IMR-90 (cell line): ENCODE results near the gene SCGB1A1. TPM values are rescaled to one million over a fixed set of nuclear protein-coding genes. Genes with fewer than 3 reads are reported as not detected.

Experiments used
- ATAC-seq: fragments of 200-7000 bp; cut with Tn5 transposase; 2 replicates; pipeline ENCODE4 v1.9.1; 2020; ENCODE audit warnings: low read depth, mild to moderate bottlenecking, moderate library complexity
- BruUV-seq: library from RNA; stranded (reverse); fragments of 400-500 nt; replicated peaks from 2 replicates; lab custom pipeline; 2021; lab: Mats Ljungman, UMichigan
- CTCF ChIA-PET: fragments of 300-600 bp; formaldehyde crosslinking; extraction: SDS; loops from one replicate; lab custom pipeline; 2021; ENCODE audit warnings: antibody characterized with exemption; lab: Yijun Ruan, JAX
- POLR2A ChIA-PET: fragments of 300-600 bp; sonication (Branson Sonifier 250); formaldehyde crosslinking; loops from one replicate; lab custom pipeline; 2022; ENCODE audit warnings: antibody characterized with exemption; ENCODE audit not compliant: unreplicated experiment; lab: Charles Lee
- DNase-seq: peaks from one replicate; pipeline ENCODE4 v3.0.0; 2013
- H2AFZ ChIP-seq: replicated peaks from 2 replicates; pipeline ENCODE3; 2013; ENCODE audit warnings: low read length, mild to moderate bottlenecking; ENCODE audit not compliant: poor library complexity
- H2AK5ac ChIP-seq: 2 replicates; pipeline ENCODE4 v1.6.1; 2013; ENCODE audit warnings: low read depth, low read length, inconsistent platforms
- H2AK9ac ChIP-seq: replicated peaks from 2 replicates; pipeline ENCODE3; 2013; ENCODE audit warnings: mild to moderate bottlenecking, low read depth, low read length, moderate library complexity; ENCODE audit not compliant: poor library complexity
- H2BK120ac ChIP-seq: 2 replicates; pipeline ENCODE4 v1.6.1; 2013; ENCODE audit warnings: low read depth, low read length, inconsistent platforms
- H2BK15ac ChIP-seq: 3 replicates; pipeline ENCODE4 v1.6.1; 2013; ENCODE audit warnings: low read depth, low read length, inconsistent platforms
- H2BK20ac ChIP-seq: 2 replicates; pipeline ENCODE4 v1.6.1; 2013; ENCODE audit warnings: low read depth, mild to moderate bottlenecking, inconsistent platforms, low read length, moderate library complexity
- H2BK5ac ChIP-seq: 2 replicates; pipeline ENCODE4 v1.6.1; 2013; ENCODE audit warnings: mild to moderate bottlenecking, low read depth, low read length, inconsistent platforms; ENCODE audit not compliant: poor library complexity, severe bottlenecking
- H3K14ac ChIP-seq: replicated peaks from 2 replicates; pipeline ENCODE4 v1.6.1; 2013; ENCODE audit warnings: low read depth, low read length, inconsistent platforms
- H3K18ac ChIP-seq: 2 replicates; pipeline ENCODE4 v1.6.1; 2013; ENCODE audit warnings: low read depth, low read length, control low read depth
- H3K23ac ChIP-seq: 2 replicates; pipeline ENCODE4 v1.6.1; 2013; ENCODE audit warnings: low read depth, low read length, inconsistent platforms
- H3K27ac ChIP-seq: 2 replicates; pipeline ENCODE4 v1.5.1; 2013; ENCODE audit warnings: mild to moderate bottlenecking, control low read depth, low read length; ENCODE audit not compliant: insufficient read depth
- H3K27me3 ChIP-seq: 2 replicates; pipeline ENCODE4 v1.6.1; 2013; ENCODE audit warnings: low read length; ENCODE audit not compliant: control insufficient read depth, insufficient read depth
- H3K36me3 ChIP-seq: 2 replicates; pipeline ENCODE4 v1.6.1; 2013; ENCODE audit warnings: low read length, mixed read lengths; ENCODE audit not compliant: control insufficient read depth, insufficient read depth
- H3K4ac ChIP-seq: 2 replicates; pipeline ENCODE4 v1.6.1; 2013; ENCODE audit warnings: low read depth, low read length, inconsistent platforms
- H3K4me1 ChIP-seq: 2 replicates; pipeline ENCODE4 v1.6.1; 2013; ENCODE audit warnings: low read length, mixed read lengths; ENCODE audit not compliant: control insufficient read depth, insufficient read depth
- H3K4me2 ChIP-seq: 2 replicates; pipeline ENCODE4 v1.6.1; 2013; ENCODE audit warnings: low read depth, mild to moderate bottlenecking, control low read depth, low read length, moderate library complexity
- H3K4me3 ChIP-seq: 2 replicates; pipeline ENCODE4 v1.5.1; 2013; ENCODE audit warnings: low read depth, mild to moderate bottlenecking, control low read depth, low read length, moderate library complexity; ENCODE audit not compliant: insufficient read depth
- H3K56ac ChIP-seq: 2 replicates; pipeline ENCODE4 v1.6.1; 2013; ENCODE audit warnings: low read length, inconsistent platforms; ENCODE audit not compliant: insufficient read depth; ENCODE audit errors: extremely low read depth
- H3K79me1 ChIP-seq, 2 experiments: 2 replicates each; pipeline ENCODE4 v1.6.1; 2013; ENCODE audit warnings: low read length in 2 of 2, inconsistent platforms in 1 of 2, low read depth in 1 of 2
- H3K9ac ChIP-seq: 2 replicates; pipeline ENCODE4 v1.6.1; 2013; ENCODE audit warnings: low read depth, low read length, control low read depth
- H3K9me1 ChIP-seq: 2 replicates; pipeline ENCODE4 v1.6.1; 2013; ENCODE audit warnings: low read length, inconsistent platforms; ENCODE audit not compliant: insufficient read depth
- H3K9me3 ChIP-seq: 2 replicates; pipeline ENCODE4 v1.6.1; 2013; ENCODE audit warnings: low read length; ENCODE audit not compliant: control insufficient read depth, insufficient read depth
- H4K20me1 ChIP-seq: 2 replicates; pipeline ENCODE4 v1.6.1; 2013; ENCODE audit warnings: low read length, inconsistent platforms; ENCODE audit not compliant: insufficient read depth
- H4K5ac ChIP-seq: 2 replicates; pipeline ENCODE4 v1.6.1; 2013; ENCODE audit warnings: mild to moderate bottlenecking, low read depth, low read length, control low read depth
- H4K8ac ChIP-seq, 2 experiments: 2 replicates each; pipeline ENCODE4 v1.6.1; 2013; ENCODE audit warnings: low read depth in 2 of 2, low read length in 2 of 2, control low read depth in 1 of 2, inconsistent platforms in 1 of 2
- H4K91ac ChIP-seq: 2 replicates; pipeline ENCODE4 v1.6.1; 2013; ENCODE audit warnings: low read depth, low read length, inconsistent platforms; ENCODE audit not compliant: insufficient read depth
- BHLHE40 ChIP-seq: fragments of 150-350 bp; IDR thresholded peaks from 2 replicates; pipeline ENCODE4 v1.6.1; 2016; ENCODE audit warnings: mild to moderate bottlenecking, low read depth, low read length
- CHD1 ChIP-seq: IDR thresholded peaks from 2 replicates; pipeline ENCODE4 v1.6.1; 2012; ENCODE audit warnings: low read depth, low read length, improper control_type of control experiment
- CTCF ChIP-seq: conservative IDR thresholded peaks from 2 replicates; pipeline ENCODE4 v1.5.1; 2012; ENCODE audit warnings: mild to moderate bottlenecking, low read depth, low read length, improper control_type of control experiment
- FOS ChIP-seq: fragments of 150-350 bp; IDR thresholded peaks from 2 replicates; pipeline ENCODE4 v1.6.1; 2016; ENCODE audit warnings: low read depth, low read length
- MAFK ChIP-seq: IDR thresholded peaks from 2 replicates; pipeline ENCODE4 v1.6.1; 2012; ENCODE audit warnings: low read depth, low read length, improper control_type of control experiment
- MAZ ChIP-seq: IDR thresholded peaks from 2 replicates; pipeline ENCODE4 v1.6.1; 2012; ENCODE audit warnings: low read depth, mild to moderate bottlenecking, low read length, improper control_type of control experiment, moderate library complexity, borderline replicate concordance
- MXI1 ChIP-seq: IDR thresholded peaks from 2 replicates; pipeline ENCODE4 v1.6.1; 2012; ENCODE audit warnings: low read depth, mild to moderate bottlenecking, low read length, moderate library complexity, borderline replicate concordance
- NFE2L2 ChIP-seq: fragments of 150-350 bp; IDR thresholded peaks from 2 replicates; pipeline ENCODE4 v1.6.1; 2016; ENCODE audit warnings: low read depth, mild to moderate bottlenecking, low read length
- POLR2A ChIP-seq: IDR thresholded peaks from 2 replicates; pipeline ENCODE4 v1.6.1; 2012; ENCODE audit warnings: mild to moderate bottlenecking, low read depth, low read length
- RAD21 ChIP-seq: IDR thresholded peaks from 2 replicates; pipeline ENCODE4 v1.6.1; 2012; ENCODE audit warnings: low read length, improper control_type of control experiment
- RCOR1 ChIP-seq: IDR thresholded peaks from 2 replicates; pipeline ENCODE4 v1.6.1; 2012; ENCODE audit warnings: mild to moderate bottlenecking, low read length, improper control_type of control experiment; ENCODE audit not compliant: insufficient replicate concordance
- RFX5 ChIP-seq: IDR thresholded peaks from 2 replicates; pipeline ENCODE4 v1.8.0; 2012; ENCODE audit warnings: low read depth, mild to moderate bottlenecking, low read length, moderate library complexity
- SMC3 ChIP-seq: fragments of 150-350 bp; IDR thresholded peaks from 2 replicates; pipeline ENCODE4 v1.6.1; 2016; ENCODE audit warnings: low read depth, mild to moderate bottlenecking, antibody characterized with exemption, low read length, moderate library complexity
- USF2 ChIP-seq: fragments of 150-350 bp; IDR thresholded peaks from 2 replicates; pipeline ENCODE4 v1.6.1; 2017; ENCODE audit warnings: mild to moderate bottlenecking, antibody characterized with exemption, low read length, low read depth
- WGBS, 2 experiments: methylation state at CpG; one replicate each; pipeline versions ENCODE4 v1.1.5 to v1.1.7; 2013; ENCODE audit warnings: missing lambda C conversion rate in 2 of 2; ENCODE audit not compliant: insufficient read length in 1 of 2; ENCODE audit errors: extremely low coverage in 2 of 2; 5-methylcytosine and 5-hydroxymethylcytosine counted together
- dilution Hi-C: fragments of 300-500 bp; cut with HindIII; formaldehyde crosslinking; loops from one replicate; pipeline ENCODE4 v1.14.3; 2018; ENCODE audit warnings: low sequenced_read_pairs; ENCODE audit not compliant: unreplicated experiment
- in situ Hi-C: fragments of 300-500 bp; cut with MboI; formaldehyde crosslinking; loops from 3 replicates; pipeline ENCODE4 v1.14.3; 2019; ENCODE audit warnings: low sequenced_read_pairs, inconsistent platforms, mixed read lengths
- intact Hi-C: fragments of 100-400 bp; cut with micrococcal nuclease; formaldehyde crosslinking; loops from 2 replicates; pipeline ENCODE4 v1.10.0; 2022
- polyA plus RNA-seq, 3 experiments: library from polyadenylated mRNA; depleted of rRNA; stranded (reverse); fragments of >200 nt; gene quantifications; 2 replicates each; pipeline ENCODE4 v1.2.3, GENCODE V29; 2012; ENCODE audit warnings: low replicate concordance in 1 of 3
- total RNA-seq: library from RNA; depleted of rRNA; stranded (reverse); fragments of >200 nt; gene quantifications from 2 replicates; pipeline ENCODE4 v1.2.3, GENCODE V29; 2012

The SCGB1A1 gene
- total and polyA plus RNA-seq, 2 of the 4 experiments (the other 2 are of a cell fraction): not detected

GRCh38 chr11:62461740-62462507 lies 43.1 kb downstream of the SCGB1A1 start:
- Histone ChIP-seq H3K4me3 (no peak overlapping the region), H3K56ac (no peak overlapping the region), H3K9me3 (no peaks in the 10 kb centered on the region), H3K9ac (no peak overlapping the region), H3K79me1 (no peaks in the 10 kb centered on the region), H2AFZ (no peak overlapping the region), H2BK5ac (no peak overlapping the region), H3K27ac (no peak overlapping the region), H3K23ac (no peak overlapping the region), H3K27me3 (no peaks in the 10 kb centered on the region), H3K36me3 (no peaks in the 10 kb centered on the region), H4K5ac (no peak overlapping the region), H3K4me2 (no peak overlapping the region), H2AK9ac (no peak overlapping the region), H3K4me1 (peaks cover 16% of the 10 kb centered on the region), H4K91ac (peak overlapping the region; percentile 22; the same call in 1 of the 2 replicates), H3K4ac (no peak overlapping the region; the same call in 1 of the 2 replicates), H2BK120ac (peak overlapping the region; percentile 49; the same call in 1 of the 2 replicates), H3K14ac (peak overlapping the region; percentile 17; the same call in 1 of the 2 replicates), H3K18ac (no peak overlapping the region), H4K8ac (peak overlapping the region in 1 of 2 experiments; percentile 11; a peak in 1 of 4 replicates), H3K9me1 (no peaks in the 10 kb centered on the region; the same call in 1 of the 2 replicates), H2BK15ac (no peak overlapping the region), H2BK20ac (no peak overlapping the region), H4K20me1 (no peaks in the 10 kb centered on the region), H2AK5ac (0 out of 2 replicates have a peak overlapping the region, but pooled peaks have one; percentile 56)
- in situ Hi-C loops (no loop called here), dilution Hi-C loops (no loop called here), intact Hi-C loops (no loop called here)
- POLR2A ChIA-PET: no interaction called here
- CTCF ChIA-PET: interaction anchor here (0.7 kb wide), 1 partner anchor 17 kb away, joined by 3 read pairs; no protein-coding TSS in a partner anchor
- DNase-seq (peak; percentile 38), ATAC-seq (no peak)
- WGBS, 2 experiments: 50% methylated on average over 1 of the region's 15 CpGs; no CpG with 5 or more reads in 1 of the 2 experiments
- BruUV-seq: no TSS peak
- TF ChIP-seq CTCF: no peak
- no peak for TF ChIP-seq RAD21
- TF ChIP-seq RFX5: no peak
- TF ChIP-seq MAZ: no peak
- TF ChIP-seq SMC3: no peak
- TF ChIP-seq USF2: no peak
- no peak for TF ChIP-seq CHD1
- no peak for TF ChIP-seq RCOR1
- no peak for TF ChIP-seq BHLHE40
- TF ChIP-seq POLR2A: no peak
- no peak for TF ChIP-seq NFE2L2
- no peak for TF ChIP-seq MAFK
- no peak for TF ChIP-seq MXI1
- TF ChIP-seq FOS: no peak
